ENCODE results near the gene HCN4.

DNA sequence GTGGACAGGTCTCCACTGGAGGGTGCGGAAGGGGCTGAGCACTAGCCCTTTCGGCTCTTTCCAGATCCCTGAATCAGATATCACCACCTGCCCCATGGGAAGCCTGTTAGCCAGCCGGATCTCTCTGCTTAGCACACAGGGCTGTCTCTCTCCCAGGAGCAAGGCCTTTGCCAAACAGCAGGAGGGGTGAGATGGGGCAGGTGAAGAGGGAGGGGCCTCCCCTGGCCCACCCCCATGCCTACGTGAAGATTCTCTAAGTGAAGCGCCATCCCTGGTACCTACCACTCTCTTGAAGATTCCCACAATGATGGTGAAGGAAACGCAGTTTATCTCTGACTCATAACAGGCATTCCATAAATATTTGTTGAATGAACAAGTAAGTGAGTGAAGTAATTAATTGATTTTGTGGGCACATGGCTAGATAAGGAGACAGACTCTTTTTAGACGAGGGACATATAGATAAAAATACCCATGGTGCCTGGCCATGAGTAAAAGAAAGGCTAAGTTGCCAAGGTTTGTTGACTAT lies 19.6 kb upstream of the HCN4 start:
- TF ChIP-seq EZH2 (IDR thresholded peaks at IDR 0.05): no peak
- no peak for TF ChIP-seq POLR2AphosphoS5 (IDR thresholded peaks at IDR 0.05; ENCODE audit: borderline replicate concordance, low read depth, low read length)
- no peak for TF ChIP-seq FOXP2 (optimal IDR thresholded peaks at IDR 0.05; ENCODE audit: control extremely low read depth, extremely low read length, insufficient read depth)
